Uterus (tissue), 2 donors: ENCODE results near the gene TMEM119.

ENCODE experiments used
- CTCF ChIP-seq, 4 experiments: fragments of 200-600 bp in 2 of 4; fragments of 450-650 bp in 2 of 4; sonication (generic) in 2 of 4; IDR thresholded peaks; one replicate each; pipeline ENCODE4 v1.5.1; 2016 to 2019; ENCODE audit warnings: antibody characterized with exemption in 4 of 4, mild to moderate bottlenecking in 2 of 4, moderate library complexity in 1 of 4
- POLR2A ChIP-seq, 2 donors: fragments of 450-650 bp; IDR thresholded peaks; one replicate each; pipeline ENCODE4 v1.6.1; 2016; ENCODE audit warnings: antibody characterized with exemption in 2 of 2, mild to moderate bottlenecking in 1 of 2, moderate library complexity in 1 of 2

- TF ChIP-seq CTCF (IDR thresholded peaks at IDR 0.05) (no peak), POLR2A (IDR thresholded peaks at IDR 0.05) (no peak)
Observed at GRCh38 chr12:108595711-108596647, 1.9 kb downstream of the TMEM119 start.
